Measurements from ENCODE around the gene TLR7. TPM values are rescaled to one million over a fixed set of nuclear protein-coding genes. Genes with fewer than 3 reads are reported as not detected.

Gene TLR7
- total RNA-seq, 2 donors from 2014 or later: 0.57 to 1.6 TPM

GRCh38 chrX:12825801-12826200 is 41.1 kb upstream of the TLR7 start:
- TF ChIP-seq POLR2AphosphoS5 (IDR thresholded peaks at IDR 0.05) (no peak), POLR2A (IDR thresholded peaks at IDR 0.05) (no peak), CTCF (IDR thresholded peaks at IDR 0.05) (no peak)
- Histone ChIP-seq H3K4me3 (no peak overlapping the region), H3K9me3 (no peaks in the 10 kb centered on the region), H3K27ac (no peak overlapping the region), H3K36me3 (no peaks in the 10 kb centered on the region), H3K27me3 (replicated peaks; ENCODE audit: insufficient read depth) (no peaks in the 10 kb centered on the region), H3K4me1 (replicated peaks) (no peaks in the 10 kb centered on the region)
- DNase-seq (ENCODE audit: low spot score): no peak
- 94% methylated on average over 8 of the region's 8 CpGs for WGBS
- intact Hi-C loops (cut with DNase I): no loop called here

GRCh38 chrX:12843061-12843667 is 23.7 kb upstream of the TLR7 start:
- no peak for DNase-seq (ENCODE audit: low spot score)
- Histone ChIP-seq H3K4me3 (no peak overlapping the region), H3K9me3 (no peaks in the 10 kb centered on the region), H3K4me1 (replicated peaks) (no peaks in the 10 kb centered on the region), H3K27me3 (replicated peaks; ENCODE audit: insufficient read depth) (no peaks in the 10 kb centered on the region), H3K27ac (no peak overlapping the region), H3K36me3 (no peaks in the 10 kb centered on the region)
- WGBS: 93% methylated on average over 2 of the region's 2 CpGs
- intact Hi-C loops (cut with DNase I): no loop called here
- no peak for TF ChIP-seq CTCF (IDR thresholded peaks at IDR 0.05)

- no peak overlapping the region for H3K4me3 ChIP-seq
- H3K4me1 ChIP-seq (replicated peaks): no peaks in the 10 kb centered on the region
- H3K27ac ChIP-seq: no peak overlapping the region
- WGBS: 23% methylated on average over 6 of the region's 6 CpGs
- intact Hi-C loops (cut with DNase I): no loop called here
- H3K36me3 ChIP-seq: no peaks in the 10 kb centered on the region
- no peaks in the 10 kb centered on the region for H3K27me3 ChIP-seq (replicated peaks; ENCODE audit: insufficient read depth)
- TF ChIP-seq POLR2A (IDR thresholded peaks at IDR 0.05) (no peak), POLR2AphosphoS5 (IDR thresholded peaks at IDR 0.05) (no peak), CTCF (IDR thresholded peaks at IDR 0.05) (no peak)
- no peaks in the 10 kb centered on the region for H3K9me3 ChIP-seq
- no peak for DNase-seq (ENCODE audit: low spot score)
Measured at GRCh38 chrX:12843668-12844279, 23.1 kb upstream of the TLR7 start.

GRCh38 chrX:12844319-12844718 is 22.6 kb upstream of the TLR7 start:
- H3K27ac ChIP-seq: no peak overlapping the region
- no peaks in the 10 kb centered on the region for H3K4me1 ChIP-seq (replicated peaks)
- TF ChIP-seq CTCF (IDR thresholded peaks at IDR 0.05): no peak
- no peak for TF ChIP-seq POLR2AphosphoS5 (IDR thresholded peaks at IDR 0.05)
- no peak for TF ChIP-seq POLR2A (IDR thresholded peaks at IDR 0.05)
- H3K27me3 ChIP-seq (replicated peaks; ENCODE audit: insufficient read depth): no peaks in the 10 kb centered on the region
- no peak overlapping the region for H3K4me3 ChIP-seq
- no peak for DNase-seq (ENCODE audit: low spot score)
- intact Hi-C loops (cut with DNase I): no loop called here
- no peaks in the 10 kb centered on the region for H3K9me3 ChIP-seq
- WGBS: 37% methylated on average over 3 of the region's 3 CpGs
- H3K36me3 ChIP-seq: no peaks in the 10 kb centered on the region

- TF ChIP-seq CTCF (IDR thresholded peaks at IDR 0.05) (no peak), POLR2A (IDR thresholded peaks at IDR 0.05) (no peak)
- intact Hi-C loops (cut with DNase I): no loop called here
- WGBS: 59% methylated on average over 7 of the region's 7 CpGs
- Histone ChIP-seq H3K4me1 (replicated peaks) (no peaks in the 10 kb centered on the region), H3K4me3 (no peak overlapping the region), H3K27me3 (replicated peaks; ENCODE audit: insufficient read depth) (no peaks in the 10 kb centered on the region), H3K27ac (no peak overlapping the region), H3K36me3 (no peaks in the 10 kb centered on the region), H3K9me3 (no peaks in the 10 kb centered on the region)
- no peak for DNase-seq (ENCODE audit: low spot score)
Measured at GRCh38 chrX:12865359-12865758, 1.5 kb upstream of the TLR7 start.
